HEK293T (cell line): ENCODE data around the gene LHPP.

Experiments
- ELF4 ChIP-seq: fragments of 450-650 bp; IDR thresholded peaks from 2 replicates; pipeline ENCODE4 v1.6.1; 2017; ENCODE audit warnings: antibody characterized with exemption
- FOXM1 ChIP-seq: fragments of 450-650 bp; IDR thresholded peaks from 2 replicates; pipeline ENCODE4 v1.6.1; 2017; ENCODE audit warnings: mild to moderate bottlenecking, borderline replicate concordance
- NFRKB ChIP-seq: fragments of 450-650 bp; IDR thresholded peaks from 2 replicates; pipeline ENCODE4 v1.6.1; 2016; ENCODE audit warnings: mild to moderate bottlenecking, moderate library complexity

DNA sequence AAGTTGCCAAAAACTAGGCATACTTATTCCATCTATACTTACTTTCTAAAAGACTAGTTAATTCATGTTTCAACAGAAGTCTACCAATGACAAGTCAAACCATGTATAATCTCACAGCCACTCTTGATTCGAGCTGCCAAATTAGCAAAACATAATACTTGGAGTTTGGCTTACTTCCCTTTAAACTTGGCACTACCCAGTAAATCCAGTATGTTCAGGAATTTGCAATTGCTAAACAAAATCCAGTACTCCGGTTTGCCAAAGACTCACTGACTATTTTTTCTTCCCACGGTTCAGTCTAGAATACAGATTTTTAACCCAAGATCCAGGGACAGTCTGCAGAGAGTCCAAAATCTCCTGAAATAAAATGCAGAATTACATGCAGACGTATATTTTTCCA is 47.5 kb upstream of the LHPP start:
- TF ChIP-seq FOXM1 (no peak), NFRKB (no peak), ELF4 (no peak)
